IPS DF 6.9 (cell line): ENCODE measurements around the gene NKX2-4.

ENCODE experiments used
- DNase-seq: peaks from one replicate; pipeline ENCODE4 v3.0.0-alpha.2; 2013; ENCODE audit warnings: low read depth, low spot score
- H3K27ac ChIP-seq: one replicate; pipeline ENCODE4 v1.5.1; 2013; ENCODE audit warnings: low read length, control low read depth
- H3K27me3 ChIP-seq: 2 replicates; pipeline ENCODE4 v1.6.1; 2013; ENCODE audit warnings: mild to moderate bottlenecking, low read length; ENCODE audit not compliant: control insufficient read depth, insufficient read depth
- H3K36me3 ChIP-seq: 2 replicates; pipeline ENCODE4 v1.6.1; 2013; ENCODE audit warnings: low read length; ENCODE audit not compliant: control insufficient read depth, insufficient read depth
- H3K4me1 ChIP-seq: 2 replicates; pipeline ENCODE4 v1.6.1; 2013; ENCODE audit warnings: low read length; ENCODE audit not compliant: control insufficient read depth, insufficient read depth
- H3K4me3 ChIP-seq: 2 replicates; pipeline ENCODE4 v1.5.1; 2013; ENCODE audit warnings: mild to moderate bottlenecking, low read length
- H3K9me3 ChIP-seq: 2 replicates; pipeline ENCODE4 v1.6.1; 2013; ENCODE audit warnings: low read length, inconsistent platforms; ENCODE audit not compliant: control insufficient read depth, insufficient read depth
- WGBS: extraction: QIAGEN DNeasy Blood & Tissue Kit; methylation state at CpG from one replicate; pipeline ENCODE4 v1.1.7; 2013; ENCODE audit warnings: mixed read lengths, missing lambda C conversion rate; ENCODE audit not compliant: insufficient read length, insufficient coverage; 5-methylcytosine and 5-hydroxymethylcytosine counted together

The NKX2-4 gene

DNA sequence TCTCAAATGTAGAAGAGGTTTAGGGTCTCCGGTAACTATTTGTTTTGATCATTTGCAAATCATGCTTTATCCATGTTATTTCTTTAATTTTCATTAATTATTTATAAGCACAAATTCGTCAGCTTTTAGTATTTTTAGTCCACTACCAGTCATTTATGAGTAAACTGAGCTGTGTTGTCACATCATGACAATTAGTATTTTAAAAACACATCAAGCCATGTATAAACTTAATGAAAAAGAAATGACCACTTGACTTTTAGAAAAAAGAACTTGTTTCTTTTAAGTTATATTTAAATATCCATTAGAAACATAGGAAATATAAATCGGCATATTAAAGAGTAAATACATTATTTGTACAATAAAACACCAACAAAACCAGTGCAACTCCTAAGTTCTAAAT, 2.8 kb downstream of the NKX2-4 start:
- no CpG with 5 or more reads among the region's 3 CpGs for WGBS
- H3K36me3 ChIP-seq, result no peaks in the 10 kb centered on the region
- H3K27me3 ChIP-seq, result peaks cover 48% of the 10 kb centered on the region
- no peak overlapping the region for H3K27ac ChIP-seq
- H3K4me3 ChIP-seq, result no peak overlapping the region
- no peak for DNase-seq
- peaks cover 1% of the 10 kb centered on the region; the same call in 1 of the 2 replicates for H3K4me1 ChIP-seq
- no peaks in the 10 kb centered on the region for H3K9me3 ChIP-seq

DNA sequence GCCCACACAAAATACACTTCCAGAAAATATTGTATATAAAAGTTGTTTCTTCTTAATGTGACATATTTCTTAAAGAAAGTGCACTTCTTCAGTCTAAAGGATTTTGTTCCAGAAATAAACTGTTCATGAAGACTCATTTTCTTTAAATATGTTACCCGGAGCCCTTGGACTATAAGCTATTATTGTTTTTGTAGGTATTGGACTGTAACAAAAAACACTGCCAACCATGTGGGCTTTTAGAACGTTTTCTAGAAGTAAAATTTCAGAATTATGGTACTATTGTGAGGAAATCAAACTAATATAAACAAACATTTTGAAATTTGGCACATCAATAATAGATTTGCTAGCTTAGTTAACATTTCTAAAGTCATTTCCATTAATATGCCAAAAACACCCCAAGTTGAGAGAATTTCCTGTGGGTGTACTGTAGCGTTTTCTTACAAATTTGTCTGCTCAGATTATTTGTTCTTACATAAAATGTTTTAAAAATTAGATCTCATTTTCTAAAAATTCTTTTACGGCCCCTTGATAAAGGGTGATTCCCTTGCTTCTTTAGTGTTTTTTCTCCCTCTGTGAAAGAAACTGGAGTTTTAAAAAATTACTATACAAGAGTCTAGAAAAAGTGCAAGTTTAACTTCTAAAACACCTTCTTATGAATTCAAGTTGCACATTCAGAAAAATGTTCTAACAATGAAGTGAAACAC, 3.4 kb downstream of the NKX2-4 start:
- WGBS, result no CpG with 5 or more reads among the region's 4 CpGs
- no peaks in the 10 kb centered on the region for H3K9me3 ChIP-seq
- H3K27ac ChIP-seq, result no peak overlapping the region
- H3K4me3 ChIP-seq, result no peak overlapping the region
- peaks cover 1% of the 10 kb centered on the region; the same call in 1 of the 2 replicates for H3K4me1 ChIP-seq
- no peaks in the 10 kb centered on the region; the same call in 1 of the 2 replicates for H3K36me3 ChIP-seq
- no peak for DNase-seq
- H3K27me3 ChIP-seq, result peaks cover 46% of the 10 kb centered on the region

DNA sequence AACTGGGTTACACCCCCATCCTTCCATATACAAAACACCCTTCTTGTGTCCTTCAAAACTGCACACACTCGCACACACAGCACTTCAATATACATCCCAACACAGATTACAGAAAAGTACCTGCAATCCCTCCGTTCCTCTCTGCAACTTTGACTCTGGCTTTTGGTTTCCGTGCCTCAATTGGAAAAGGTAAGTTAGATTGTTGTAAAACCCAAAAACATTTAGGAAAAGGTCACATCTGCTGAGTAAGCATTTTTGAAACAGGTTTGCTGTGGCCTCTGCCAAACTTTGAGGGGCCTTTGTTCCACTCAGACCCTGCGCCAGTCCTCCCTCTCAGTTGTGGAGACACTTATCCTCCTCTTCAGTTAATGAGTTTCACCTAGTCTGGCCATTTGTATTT, 4.2 kb downstream of the NKX2-4 start:
- H3K36me3 ChIP-seq, result no peaks in the 10 kb centered on the region; the same call in 1 of the 2 replicates
- no peak for DNase-seq

DNA sequence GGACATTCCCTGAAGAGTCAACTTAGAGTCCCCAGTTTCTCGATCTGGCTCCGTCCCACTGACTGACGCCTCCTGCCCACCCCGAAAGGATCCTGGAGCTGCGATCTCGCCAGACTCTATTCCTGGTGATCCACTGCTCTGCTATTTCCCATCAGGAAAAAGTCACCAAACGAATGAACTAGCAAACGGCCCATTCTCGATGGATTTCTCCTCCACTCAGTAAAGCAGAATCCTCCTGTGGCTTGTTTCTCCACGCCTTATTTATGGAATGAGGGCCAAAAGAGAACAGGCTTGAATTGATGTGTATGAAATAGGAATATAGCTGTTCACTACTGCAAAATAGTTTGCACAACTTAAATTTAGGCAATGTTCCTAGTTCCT, 5.4 kb downstream of the NKX2-4 start:
- no peak for DNase-seq
- no CpG with 5 or more reads among the region's 10 CpGs for WGBS
- no peaks in the 10 kb centered on the region; the same call in 1 of the 2 replicates for H3K36me3 ChIP-seq
- H3K9me3 ChIP-seq, result no peaks in the 10 kb centered on the region
- H3K4me1 ChIP-seq, result peaks cover 1% of the 10 kb centered on the region; the same call in 1 of the 2 replicates
- no peak overlapping the region for H3K27ac ChIP-seq
- peaks cover 30% of the 10 kb centered on the region for H3K27me3 ChIP-seq
- no peak overlapping the region; the same call in 1 of the 2 replicates for H3K4me3 ChIP-seq

More for the DNA sequence above, 4.2 kb downstream of the NKX2-4 start:
- no peak overlapping the region for H3K27ac ChIP-seq
- H3K4me3 ChIP-seq, result no peak overlapping the region
- WGBS, result no CpG with 5 or more reads among the region's 4 CpGs
- no peaks in the 10 kb centered on the region for H3K9me3 ChIP-seq
- H3K4me1 ChIP-seq, result peaks cover 1% of the 10 kb centered on the region; the same call in 1 of the 2 replicates
- H3K27me3 ChIP-seq, result peaks cover 40% of the 10 kb centered on the region

- H3K4me3 ChIP-seq, result peak overlapping the region; percentile 16; the same call in 1 of the 2 replicates
- H3K27ac ChIP-seq, result no peak overlapping the region
- DNase-seq, result no peak
- WGBS, result no CpG with 5 or more reads among the region's 61 CpGs
- peaks cover 26% of the 10 kb centered on the region for H3K27me3 ChIP-seq
- H3K36me3 ChIP-seq, result peaks cover 3% of the 10 kb centered on the region; the same call in 1 of the 2 replicates
- H3K9me3 ChIP-seq, result no peaks in the 10 kb centered on the region
- H3K4me1 ChIP-seq, result no peaks in the 10 kb centered on the region; the same call in 1 of the 2 replicates
Observed at GRCh38 chr20:21391185-21391971, 5.9 kb downstream of the NKX2-4 start.

GRCh38 chr20:21390768-21391167, 6.6 kb downstream of the NKX2-4 start:
- WGBS, result no CpG with 5 or more reads among the region's 7 CpGs
- peaks cover 3% of the 10 kb centered on the region; the same call in 1 of the 2 replicates for H3K36me3 ChIP-seq
- H3K27ac ChIP-seq, result no peak overlapping the region
- H3K4me3 ChIP-seq, result no peak overlapping the region
- peaks cover 20% of the 10 kb centered on the region for H3K27me3 ChIP-seq
- no peaks in the 10 kb centered on the region for H3K9me3 ChIP-seq
- no peaks in the 10 kb centered on the region for H3K4me1 ChIP-seq
- DNase-seq, result no peak

DNA sequence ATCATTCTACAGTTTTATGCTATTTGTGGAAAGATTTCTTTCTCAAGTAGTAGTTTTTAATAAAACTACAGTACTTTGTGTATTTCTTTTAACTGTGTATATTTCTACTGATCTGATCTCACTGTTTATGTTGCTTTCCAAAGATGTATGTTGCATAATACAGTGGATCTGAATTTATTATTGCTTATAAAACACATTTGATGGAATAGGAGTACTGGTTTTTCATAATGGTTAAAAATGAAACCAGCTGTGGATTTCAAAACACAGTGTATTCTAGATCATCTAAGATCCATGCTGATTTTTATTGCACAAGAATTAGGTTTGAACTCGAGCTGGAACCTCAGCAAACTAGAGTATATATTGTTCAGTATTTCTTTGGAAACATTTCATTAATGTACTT, 8.0 kb downstream of the NKX2-4 start:
- Histone ChIP-seq H3K4me1 (no peaks in the 10 kb centered on the region), H3K4me3 (no peak overlapping the region), H3K9me3 (no peaks in the 10 kb centered on the region), H3K36me3 (peaks cover 3% of the 10 kb centered on the region; the same call in 1 of the 2 replicates), H3K27ac (no peak overlapping the region), H3K27me3 (peaks cover 16% of the 10 kb centered on the region)
- WGBS, result no CpG with 5 or more reads among the region's 1 CpG
- no peak for DNase-seq

DNA sequence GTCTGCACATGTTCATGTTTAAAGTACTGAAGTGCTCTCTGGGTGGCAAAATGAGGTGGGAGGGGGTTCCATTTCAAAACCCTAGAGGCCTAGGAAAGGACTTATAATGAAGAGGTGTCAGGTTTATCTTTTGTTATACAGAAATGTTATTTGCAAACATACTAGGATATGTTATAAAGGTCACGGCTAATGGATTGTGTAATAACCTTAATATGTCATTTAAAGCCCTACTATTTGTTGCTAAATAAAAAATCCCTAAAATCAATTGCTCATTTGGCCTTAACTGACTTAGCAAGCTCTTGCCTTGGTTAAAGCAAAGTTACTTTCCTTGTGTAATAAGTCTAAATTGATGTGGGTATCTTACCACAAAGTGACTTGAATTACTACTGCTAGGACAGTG, 8.8 kb downstream of the NKX2-4 start:
- Histone ChIP-seq H3K27ac (no peak overlapping the region), H3K4me1 (no peaks in the 10 kb centered on the region), H3K4me3 (no peak overlapping the region), H3K9me3 (no peaks in the 10 kb centered on the region), H3K36me3 (peaks cover 4% of the 10 kb centered on the region; the same call in 1 of the 2 replicates), H3K27me3 (peaks cover 16% of the 10 kb centered on the region)
- DNase-seq, result no peak
- no CpG with 5 or more reads among the region's 1 CpG for WGBS

DNA sequence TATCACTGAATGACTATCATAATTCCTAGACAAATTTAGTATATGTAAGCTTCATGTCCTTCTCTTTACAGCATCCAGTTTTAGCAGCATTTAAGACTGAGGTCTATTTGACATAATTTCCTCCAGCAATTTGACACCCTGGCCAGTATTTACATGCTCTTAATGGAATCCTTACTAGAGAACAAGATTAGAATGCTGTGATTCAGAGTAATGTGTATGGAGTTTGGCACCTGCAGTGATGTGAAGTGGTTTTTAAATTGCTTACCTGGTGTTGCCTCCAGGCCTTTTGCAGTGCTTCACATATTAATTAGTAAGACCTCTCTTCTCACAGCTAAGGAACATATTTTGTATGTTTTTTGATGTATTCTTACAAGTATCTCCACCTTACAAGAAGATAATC, 9.8 kb downstream of the NKX2-4 start:
- H3K27ac ChIP-seq, result no peak overlapping the region
- peaks cover 6% of the 10 kb centered on the region; the same call in 1 of the 2 replicates for H3K36me3 ChIP-seq
- DNase-seq, result no peak
- H3K4me3 ChIP-seq, result no peak overlapping the region
- no peaks in the 10 kb centered on the region for H3K9me3 ChIP-seq
- peaks cover 7% of the 10 kb centered on the region; the same call in 1 of the 2 replicates for H3K27me3 ChIP-seq
- H3K4me1 ChIP-seq, result no peaks in the 10 kb centered on the region

- peaks cover 6% of the 10 kb centered on the region; the same call in 1 of the 2 replicates for H3K36me3 ChIP-seq
- WGBS, result no CpG with 5 or more reads among the region's 5 CpGs
- no peaks in the 10 kb centered on the region for H3K9me3 ChIP-seq
- no peak overlapping the region for H3K27ac ChIP-seq
- DNase-seq, result no peak
- H3K4me3 ChIP-seq, result no peak overlapping the region
- no peaks in the 10 kb centered on the region; the same call in 1 of the 2 replicates for H3K27me3 ChIP-seq
- H3K4me1 ChIP-seq, result no peaks in the 10 kb centered on the region
Observed at GRCh38 chr20:21386111-21386510, 11.2 kb downstream of the NKX2-4 start.
